ENCODE measurements around the gene RAB3GAP1.
"Not testable (repeated sequence)": the region's sequence is repeated elsewhere in the genome, so short reads cannot be mapped to it uniquely, and the experiment has no call there.

RAB3GAP1 gene

GRCh38 chr2:135052042-135052876, at the start of gene RAB3GAP1:
TSS of gene RAB3GAP1 (plus strand) at chr2:135052292. CDS start at chr2:135052308, 16 bp downstream.
- DNase-seq (ENCODE audit: low spot score) = peak; percentile 76

GRCh38 chr2:135002836-135003235, 49.3 kb upstream of the RAB3GAP1 start:
- DNase-seq (ENCODE audit: low spot score) = no peak

GRCh38 chr2:135004005-135004746, 47.9 kb upstream of the RAB3GAP1 start:
- peak; percentile 48 for DNase-seq (ENCODE audit: low spot score)

GRCh38 chr2:135005753-135006152, 46.3 kb upstream of the RAB3GAP1 start:
- no peak for DNase-seq (ENCODE audit: low spot score)

- no peak for DNase-seq (ENCODE audit: low spot score)
Measured at GRCh38 chr2:135009339-135009738, 42.8 kb upstream of the RAB3GAP1 start.

GRCh38 chr2:135010200-135010942, 41.7 kb upstream of the RAB3GAP1 start:
- no peak for DNase-seq (ENCODE audit: low spot score)

- DNase-seq (ENCODE audit: low spot score) = no peak
Measured at GRCh38 chr2:135011633-135012032, 40.5 kb upstream of the RAB3GAP1 start.

- DNase-seq (ENCODE audit: low spot score) = no peak
Measured at GRCh38 chr2:135021618-135022017, 30.5 kb upstream of the RAB3GAP1 start.

- no peak for DNase-seq (ENCODE audit: low spot score)
Measured at GRCh38 chr2:135022952-135023880, 28.9 kb upstream of the RAB3GAP1 start.

GRCh38 chr2:135023886-135024485, 28.1 kb upstream of the RAB3GAP1 start:
- no peak for DNase-seq (ENCODE audit: low spot score)

- no peak for DNase-seq (ENCODE audit: low spot score)
Measured at GRCh38 chr2:135029481-135030134, 22.5 kb upstream of the RAB3GAP1 start.

- DNase-seq (ENCODE audit: low spot score) = no peak
Measured at GRCh38 chr2:135030826-135031225, 21.3 kb upstream of the RAB3GAP1 start.

- DNase-seq (ENCODE audit: low spot score) = not testable (repeated sequence)
Measured at GRCh38 chr2:135033216-135033615, 18.9 kb upstream of the RAB3GAP1 start.

- no peak for DNase-seq (ENCODE audit: low spot score)
Measured at GRCh38 chr2:135037831-135038230, 14.3 kb upstream of the RAB3GAP1 start.

- no peak for DNase-seq (ENCODE audit: low spot score)
Measured at GRCh38 chr2:135043345-135043744, 8.7 kb upstream of the RAB3GAP1 start.

GRCh38 chr2:135047300-135047699, 4.8 kb upstream of the RAB3GAP1 start, which contains the start of gene MAP3K19:
TSS of gene MAP3K19 (minus strand) at chr2:135047447. CDS start at chr2:135024647, 22,800 bp downstream.
- DNase-seq (ENCODE audit: low spot score) = no peak

GRCh38 chr2:135048122-135048521, 4.0 kb upstream of the RAB3GAP1 start:
- no peak for DNase-seq (ENCODE audit: low spot score)

- DNase-seq (ENCODE audit: low spot score) = no peak
Measured at GRCh38 chr2:135050132-135050531, 2.0 kb upstream of the RAB3GAP1 start.

GRCh38 chr2:135050684-135051083, 1.4 kb upstream of the RAB3GAP1 start:
- DNase-seq (ENCODE audit: low spot score) = no peak

GRCh38 chr2:135052997-135053474, 944 bp downstream of the RAB3GAP1 start:
- DNase-seq (ENCODE audit: low spot score) = no peak

Measured in globus pallidus (tissue), 1 donor.